GM19025 (cell line): ENCODE data around the gene DGKG.

Source experiments
- ATAC-seq: cut with Tn5 transposase; IDR thresholded peaks from one replicate; pipeline ENCODE4 v1.9.1; 2021; ENCODE audit warnings: mild to moderate bottlenecking, low read depth, moderate library complexity; ENCODE audit not compliant: unreplicated experiment

DGKG gene

GRCh38 chr3:186217820-186218164 lies 144.2 kb downstream of the DGKG start:
- peak; percentile 91 for ATAC-seq

GRCh38 chr3:186216900-186217819 lies 144.9 kb downstream of the DGKG start:
- ATAC-seq = peak; percentile 11

- ATAC-seq = no peak
These were observed 147.4 kb downstream of the DGKG start for GRCh38 chr3:186214670-186215069.

- no peak for ATAC-seq
These were observed 148.1 kb downstream of the DGKG start for GRCh38 chr3:186213946-186214345.

- no peak for ATAC-seq
These were observed 149.4 kb downstream of the DGKG start for GRCh38 chr3:186212611-186213010.

- ATAC-seq = no peak
These were observed 151.1 kb downstream of the DGKG start for GRCh38 chr3:186210852-186211500.

- ATAC-seq = no peak
These were observed 152.0 kb downstream of the DGKG start for GRCh38 chr3:186209810-186210752.

GRCh38 chr3:186208296-186208989 lies 153.6 kb downstream of the DGKG start:
- no peak for ATAC-seq

GRCh38 chr3:186207515-186207914 lies 154.5 kb downstream of the DGKG start:
- no peak for ATAC-seq

- ATAC-seq = no peak
These were observed 161.3 kb downstream of the DGKG start for GRCh38 chr3:186200726-186201125.

- ATAC-seq = no peak
These were observed 163.6 kb downstream of the DGKG start for GRCh38 chr3:186198442-186198841.

GRCh38 chr3:186194451-186194811 lies 167.6 kb downstream of the DGKG start:
- ATAC-seq = no peak

GRCh38 chr3:186193534-186194450 lies 168.2 kb downstream of the DGKG start:
- ATAC-seq = no peak

GRCh38 chr3:186192823-186193222 lies 169.2 kb downstream of the DGKG start:
- ATAC-seq = no peak

- no peak for ATAC-seq
These were observed 172.5 kb downstream of the DGKG start for GRCh38 chr3:186189492-186189891.

- no peak for ATAC-seq
These were observed 174.4 kb downstream of the DGKG start for GRCh38 chr3:186187401-186188275.

- ATAC-seq = peak; percentile 57
These were observed 176.7 kb downstream of the DGKG start for GRCh38 chr3:186185194-186185787.

- ATAC-seq = no peak
These were observed 178.0 kb downstream of the DGKG start for GRCh38 chr3:186184021-186184420.
